HepG2 (cell line): ENCODE results near the gene KIF17. TPM values are rescaled to one million over a fixed set of nuclear protein-coding genes. Genes with fewer than 3 reads are reported as not detected.
A peak's percentile ranks its signal among the peaks of the same experiment; 100 is the strongest.

ENCODE experiments used
- ADNP ChIP-seq: sonication (generic); formaldehyde crosslinking; IDR thresholded peaks from 2 replicates; pipeline ENCODE4 v1.4.0; 2020; ENCODE audit warnings: missing genetic modification reagents
- ATF7-NPFF ChIP-seq: sonication (generic); formaldehyde crosslinking; IDR thresholded peaks from 2 replicates; pipeline ENCODE4 v1.8.1; 2023; ENCODE audit warnings: mild to moderate bottlenecking, low read depth, missing genetic modification reagents, moderate library complexity
- CBFB ChIP-seq: sonication (generic); formaldehyde crosslinking; IDR thresholded peaks from 2 replicates; pipeline ENCODE4 v1.4.0; 2020; ENCODE audit warnings: missing genetic modification reagents
- DZIP1 ChIP-seq: sonication (generic); formaldehyde crosslinking; IDR thresholded peaks from 2 replicates; pipeline ENCODE4 v1.5.0; 2020; ENCODE audit warnings: mild to moderate bottlenecking, missing genetic modification reagents
- EEA1 ChIP-seq: sonication (generic); formaldehyde crosslinking; IDR thresholded peaks from 2 replicates; pipeline ENCODE4 v1.5.1; 2020; ENCODE audit warnings: mild to moderate bottlenecking, missing genetic modification reagents, borderline replicate concordance
- EZH2 ChIP-seq: conservative IDR thresholded peaks from 2 replicates; pipeline ENCODE4 v1.6.1; 2012; ENCODE audit warnings: mild to moderate bottlenecking, low read depth, low read length, moderate library complexity
- GABPA ChIP-seq, 2 experiments: IDR thresholded peaks; 2 replicates each; pipeline ENCODE4 v1.6.1; 2011 to 2016; ENCODE audit warnings: low read depth in 2 of 2, low read length in 1 of 2, missing biosample characterization in 1 of 2, missing genetic modification characterization in 1 of 2
- IRX3 ChIP-seq: sonication (generic); formaldehyde crosslinking; IDR thresholded peaks from 2 replicates; pipeline ENCODE4 v1.8.1; 2023; ENCODE audit warnings: mild to moderate bottlenecking, low read depth, missing genetic modification reagents, borderline replicate concordance
- KMT2A ChIP-seq: sonication (generic); formaldehyde crosslinking; IDR thresholded peaks from 2 replicates; pipeline ENCODE4 v1.4.0; 2020; ENCODE audit warnings: missing genetic modification reagents
- MXD4 ChIP-seq: IDR thresholded peaks from 2 replicates; pipeline ENCODE4 v1.6.1; 2016; ENCODE audit warnings: mild to moderate bottlenecking, missing biosample characterization, missing genetic modification reagents
- NFATC3 ChIP-seq: sonication (generic); formaldehyde crosslinking; IDR thresholded peaks from 2 replicates; pipeline ENCODE4 v1.5.1; 2020; ENCODE audit warnings: mild to moderate bottlenecking, missing genetic modification reagents
- PPARG ChIP-seq: conservative IDR thresholded peaks from 2 replicates; pipeline ENCODE4 v1.6.1; 2016; ENCODE audit warnings: missing biosample characterization, missing genetic modification reagents
- PTBP1 ChIP-seq: fragments of 200-400 bp; formaldehyde crosslinking; IDR thresholded peaks from 2 replicates; pipeline ENCODE4 v1.6.1; 2018; ENCODE audit warnings: low read length, low read depth; ENCODE audit not compliant: poor library complexity, severe bottlenecking
- SP1 ChIP-seq, 2 experiments: fragments of 450-650 bp in 1 of 2; sonication (generic) in 1 of 2; formaldehyde crosslinking in 1 of 2; IDR thresholded peaks; 2 replicates each; pipeline versions ENCODE4 v1.4.0 to v1.6.1; 2016 to 2020; ENCODE audit warnings: missing genetic modification reagents in 1 of 2
- SPEN ChIP-seq: sonication (generic); formaldehyde crosslinking; IDR thresholded peaks from 2 replicates; pipeline ENCODE4 v1.5.1; 2020; ENCODE audit warnings: low read depth, mild to moderate bottlenecking, missing genetic modification reagents
- TOPORS ChIP-seq: sonication (generic); formaldehyde crosslinking; IDR thresholded peaks from 2 replicates; pipeline ENCODE4 v1.8.0; 2023; ENCODE audit warnings: mild to moderate bottlenecking, missing genetic modification reagents
- YEATS2 ChIP-seq: sonication (generic); formaldehyde crosslinking; IDR thresholded peaks from 2 replicates; pipeline ENCODE4 v1.4.0; 2020; ENCODE audit warnings: missing genetic modification reagents, borderline replicate concordance
- YEATS4 ChIP-seq: sonication (generic); formaldehyde crosslinking; IDR thresholded peaks from 2 replicates; pipeline ENCODE4 v1.4.0; 2020; ENCODE audit warnings: missing genetic modification reagents, borderline replicate concordance
- ZFP90 ChIP-seq: sonication (generic); formaldehyde crosslinking; IDR thresholded peaks from 2 replicates; pipeline ENCODE4 v1.8.0; 2022; ENCODE audit warnings: missing genetic modification reagents, mild to moderate bottlenecking, inconsistent platforms, borderline replicate concordance
- ZNF101 ChIP-seq: sonication (generic); formaldehyde crosslinking; IDR thresholded peaks from 2 replicates; pipeline ENCODE4 v1.4.0; 2020; ENCODE audit warnings: mild to moderate bottlenecking, low read depth, missing genetic modification reagents, borderline replicate concordance
- ZNF143 ChIP-seq: sonication (generic); formaldehyde crosslinking; IDR thresholded peaks from 2 replicates; pipeline ENCODE4 v1.4.0; 2020; ENCODE audit warnings: missing genetic modification reagents
- ZNF224 ChIP-seq: sonication (generic); formaldehyde crosslinking; IDR thresholded peaks from 2 replicates; pipeline ENCODE4 v1.5.0; 2020; ENCODE audit warnings: mild to moderate bottlenecking, missing genetic modification reagents
- ZNF230 ChIP-seq: sonication (generic); formaldehyde crosslinking; IDR thresholded peaks from 2 replicates; pipeline ENCODE4 v1.4.0; 2020; ENCODE audit warnings: mild to moderate bottlenecking, missing genetic modification reagents
- ZNF432 ChIP-seq: sonication (generic); formaldehyde crosslinking; IDR thresholded peaks from 2 replicates; pipeline ENCODE4 v1.5.0; 2020; ENCODE audit warnings: missing genetic modification reagents, mild to moderate bottlenecking, borderline replicate concordance
- ZNF597 ChIP-seq: sonication (generic); formaldehyde crosslinking; IDR thresholded peaks from 2 replicates; pipeline ENCODE4 v1.5.0; 2020; ENCODE audit warnings: missing genetic modification reagents
- ZNF788 ChIP-seq: sonication (generic); formaldehyde crosslinking; IDR thresholded peaks from 2 replicates; pipeline ENCODE4 v1.5.0; 2020; ENCODE audit warnings: mild to moderate bottlenecking, missing genetic modification reagents, borderline replicate concordance
- polyA plus RNA-seq, 8 experiments: library from polyadenylated mRNA; depleted of rRNA in 3 of 8; stranded (reverse) in 7 of 8; unstranded in 1 of 8; fragments of >200 nt; fragmentation: Illumina TruSeq in 4 of 8; extraction: Trizol in 4 of 8; gene quantifications; 2 replicates each; pipeline versions ENCODE4 v1.2.1 to v1.2.3, GENCODE V29; 2011 to 2016; ENCODE audit warnings: low read depth in 4 of 8, missing spikeins in 1 of 8, mixed read lengths in 1 of 8; ENCODE audit not compliant: insufficient read depth in 1 of 8
- total RNA-seq, 5 experiments: library from RNA; depleted of rRNA; stranded (reverse); fragments of >200 nt; fragmentation: Illumina TruSeq; extraction: Trizol; gene quantifications; 2 replicates each; pipeline ENCODE4 v1.2.3, GENCODE V29; 2016; ENCODE audit warnings: low read depth in 1 of 5

KIF17 gene
- total and polyA plus RNA-seq, 2 of the 13 experiments (the other 11 are each of a cell fraction or from before 2014, with no cell fraction given) = 0.24 to 0.44 TPM

GRCh38 chr1:20661207-20662109 is 56.3 kb downstream of the KIF17 start, which contains the start of gene DDOST (continued):
- TF ChIP-seq YEATS4 (CRISPR knock-in tag) (peak; percentile 61; the same call in 1 of the 2 replicates), SP1 (IDR thresholded peaks at IDR 0.05) (no peak), SP1 (CRISPR knock-in tag; IDR thresholded peaks at IDR 0.05) (peak; percentile 77), YEATS2 (CRISPR knock-in tag) (peak; percentile 97), ZNF101 (CRISPR knock-in tag) (no peak), PTBP1 (no peak), GABPA (IDR thresholded peaks at IDR 0.05; ENCODE audit: low read depth, low read length) (peak; percentile 93), GABPA (CRISPR knock-in tag; IDR thresholded peaks at IDR 0.05; ENCODE audit: low read depth) (peak; percentile 99), DZIP1 (CRISPR knock-in tag) (0 out of 2 replicates have a peak, but pooled peaks have one; percentile 70), ZNF788 (CRISPR knock-in tag) (peak; percentile 23; the same call in 1 of the 2 replicates), EEA1 (CRISPR knock-in tag) (no peak), CBFB (CRISPR knock-in tag) (peak; percentile 78), IRX3 (0 out of 2 replicates have a peak, but pooled peaks have one; percentile 45), NFATC3 (CRISPR knock-in tag) (peak; percentile 86), TOPORS (CRISPR knock-in tag) (peak; percentile 72), ZNF143 (0 out of 2 replicates have a peak, but pooled peaks have one; percentile 28), KMT2A (CRISPR knock-in tag) (peak; percentile 92; the same call in 1 of the 2 replicates), MXD4 (CRISPR knock-in tag) (peak; percentile 58; the same call in 1 of the 2 replicates), ZFP90 (peak; percentile 68; the same call in 1 of the 2 replicates), ZNF432 (CRISPR knock-in tag) (no peak), ATF7-NPFF (CRISPR knock-in tag) (peak; percentile 22; the same call in 1 of the 2 replicates), EZH2 (no peak), ADNP (CRISPR knock-in tag) (no peak), PPARG (CRISPR knock-in tag) (peak; percentile 44), ZNF597 (CRISPR knock-in tag) (no peak), ZNF224 (0 out of 2 replicates have a peak, but pooled peaks have one; percentile 37), ZNF230 (CRISPR knock-in tag) (peak; percentile 30; the same call in 1 of the 2 replicates), SPEN (CRISPR knock-in tag) (peak; percentile 74; the same call in 1 of the 2 replicates)
